Astrocyte of the spinal cord (primary cell): ENCODE data around the gene HCST.
"Not testable (repeated sequence)": the region's sequence is repeated elsewhere in the genome, so short reads cannot be mapped to it uniquely, and the experiment has no call there.

Source experiments
- DNase-seq: peaks from one replicate; pipeline ENCODE4 v3.0.0; 2011; ENCODE audit warnings: low read depth, low spot score
- H3K4me3 ChIP-seq: 2 replicates; pipeline ENCODE4 v1.5.1; 2011; ENCODE audit warnings: low read depth, mild to moderate bottlenecking, low read length, moderate library complexity
- CTCF ChIP-seq: IDR thresholded peaks from 2 replicates; pipeline ENCODE4 v1.5.1; 2012; ENCODE audit warnings: low read depth, mild to moderate bottlenecking, low read length, inconsistent platforms
- in situ Hi-C: cut with HindIII; loops from 2 replicates; pipeline ENCODE4 v1.10.0; 2017; ENCODE audit warnings: low sequenced_read_pairs

The HCST gene

GRCh38 chr19:35869327-35870123 lies 32.8 kb upstream of the HCST start:
- peak; percentile 72 for DNase-seq
- TF ChIP-seq CTCF, result no peak
- in situ Hi-C loops, result no loop called here
- H3K4me3 ChIP-seq, result peak overlapping the region; percentile 7

DNA sequence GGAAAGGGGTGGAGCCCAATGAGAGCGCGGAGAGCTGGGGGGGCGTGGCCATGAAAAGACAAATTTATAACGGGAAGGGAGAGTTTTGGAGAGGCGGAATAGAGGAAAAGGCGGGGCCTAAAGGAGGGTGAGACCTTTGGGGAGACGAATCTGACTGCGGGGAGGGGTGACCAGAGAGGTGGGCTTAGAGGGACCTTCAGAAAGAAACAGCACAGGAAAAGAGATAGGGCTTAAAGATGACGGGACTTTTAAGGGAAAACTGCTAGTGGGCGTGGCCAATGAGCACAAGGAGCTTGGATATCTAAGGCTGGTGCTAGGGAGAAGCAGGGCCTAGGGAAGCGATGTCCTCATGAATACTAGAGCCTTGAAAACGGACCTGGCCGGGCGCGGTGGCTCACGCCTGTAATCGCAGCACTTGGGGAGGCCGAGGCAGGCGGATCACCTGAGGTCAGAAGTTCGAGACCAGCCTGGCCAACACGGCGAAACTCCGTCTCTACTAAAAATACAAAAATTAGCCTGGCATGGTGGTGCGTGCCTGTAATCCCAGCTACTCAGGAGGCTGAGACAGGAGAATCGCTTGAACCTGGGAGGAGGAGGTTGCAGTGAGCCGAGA lies 32.1 kb upstream of the HCST start:
- in situ Hi-C loops, H3K4me3 ChIP-seq, DNase-seq: not testable (repeated sequence)

GRCh38 chr19:35870798-35871197 lies 31.5 kb upstream of the HCST start:
- in situ Hi-C loops, result no loop called here
- TF ChIP-seq CTCF, result no peak
- DNase-seq, result no peak
- no peak overlapping the region for H3K4me3 ChIP-seq

GRCh38 chr19:35871611-35872010 lies 30.7 kb upstream of the HCST start:
- in situ Hi-C loops, result no loop called here
- no peak for TF ChIP-seq CTCF
- DNase-seq, result no peak
- H3K4me3 ChIP-seq, result no peak overlapping the region

GRCh38 chr19:35872180-35872579 lies 30.1 kb upstream of the HCST start:
- in situ Hi-C loops, result no loop called here
- TF ChIP-seq CTCF, result no peak

GRCh38 chr19:35874392-35874930 lies 27.9 kb upstream of the HCST start:
- no peak for TF ChIP-seq CTCF
- H3K4me3 ChIP-seq, result no peak overlapping the region
- DNase-seq, result no peak
- in situ Hi-C loops, result no loop called here

More at GRCh38 chr19:35872180-35872579, 30.1 kb upstream of the HCST start:
- no peak overlapping the region for H3K4me3 ChIP-seq
- DNase-seq, result no peak

DNA sequence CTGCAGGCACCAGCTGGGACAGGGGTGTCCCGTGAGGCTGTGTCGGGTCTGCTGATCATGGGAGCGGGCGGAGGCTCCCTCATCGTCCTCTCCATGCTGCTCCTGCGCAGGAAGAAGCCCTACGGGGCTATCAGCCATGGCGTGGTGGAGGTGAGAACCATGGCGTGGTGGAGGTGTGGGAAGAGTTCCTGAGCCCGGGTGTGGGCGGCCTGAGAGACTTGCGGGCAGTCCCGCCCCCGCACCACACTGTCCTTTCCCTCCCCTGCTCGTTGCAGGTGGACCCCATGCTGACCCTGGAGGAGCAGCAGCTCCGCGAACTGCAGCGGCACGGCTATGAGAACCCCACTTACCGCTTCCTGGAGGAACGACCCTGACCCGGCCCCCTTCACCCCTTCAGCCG lies 23.3 kb upstream of the HCST start:
- in situ Hi-C loops, result no loop called here
- no peak for TF ChIP-seq CTCF
- H3K4me3 ChIP-seq, result no peak overlapping the region
- no peak for DNase-seq
